HG03103 (cell line): Measurements from ENCODE around the gene CD2AP.
"Not testable (repeated sequence)": the region's sequence is repeated elsewhere in the genome, so short reads cannot be mapped to it uniquely, and the experiment has no call there.

Experiments
- ATAC-seq: cut with Tn5 transposase; IDR thresholded peaks from one replicate; pipeline ENCODE4 v1.9.1; 2021; ENCODE audit warnings: low read depth; ENCODE audit not compliant: unreplicated experiment

CD2AP gene

DNA sequence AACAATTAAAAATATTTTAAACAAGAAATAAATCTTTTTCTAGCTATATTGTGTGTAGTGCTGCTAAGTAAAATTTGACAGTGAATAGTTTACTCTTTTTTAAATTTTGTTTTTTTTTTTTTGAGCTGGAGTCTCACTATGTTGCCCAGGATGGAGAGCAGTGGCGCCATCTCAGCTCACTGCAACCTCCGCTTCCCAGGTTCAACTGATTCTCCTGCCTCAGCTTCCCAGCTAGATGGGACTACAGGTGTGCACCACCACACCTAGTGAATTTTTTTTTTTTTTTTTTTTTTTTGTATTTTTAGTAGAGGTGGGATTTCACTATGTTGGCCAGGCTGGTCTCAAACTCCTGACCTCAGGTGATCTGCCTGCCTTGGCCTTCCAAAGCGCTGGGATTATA is 75.7 kb downstream of the CD2AP start:
- not testable (repeated sequence) for ATAC-seq

DNA sequence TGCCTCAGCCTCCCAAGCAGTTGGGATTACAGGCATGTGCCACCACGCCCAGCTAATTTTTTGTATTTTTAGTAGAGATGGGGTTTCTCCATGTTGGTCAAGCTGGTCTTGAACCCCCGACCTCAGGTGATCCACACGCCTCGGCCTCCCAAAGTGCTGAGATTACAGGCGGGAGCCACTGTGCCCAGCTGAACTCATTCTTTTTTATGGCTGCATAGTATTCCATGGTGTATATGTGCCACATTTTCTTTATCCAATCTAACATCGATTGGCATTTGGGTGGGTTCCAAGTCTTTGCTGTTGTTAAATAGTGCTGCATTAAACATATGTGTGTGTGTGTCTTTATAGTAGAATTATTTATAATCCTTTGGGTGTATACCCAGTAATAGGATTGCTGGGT is 78.9 kb downstream of the CD2AP start:
- not testable (repeated sequence) for ATAC-seq

DNA sequence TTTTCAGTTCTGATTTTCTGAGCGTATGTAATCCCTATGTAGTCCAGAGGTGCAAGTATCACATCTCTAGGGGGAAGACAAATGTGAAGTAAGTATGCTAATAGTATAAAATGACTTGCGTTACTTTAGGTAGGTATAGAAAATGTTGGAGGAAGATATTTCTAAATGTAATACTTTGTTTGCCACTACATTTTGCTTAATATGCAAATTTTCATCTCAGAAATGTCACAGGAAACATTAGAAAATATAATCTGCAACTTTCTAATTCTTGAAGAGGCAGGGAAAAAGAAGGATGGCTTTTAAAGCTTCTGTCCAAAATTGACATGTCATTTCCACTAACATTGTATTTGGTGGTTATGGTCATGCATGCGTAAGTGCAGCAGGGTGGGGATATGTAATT is 85.6 kb downstream of the CD2AP start:
- no peak for ATAC-seq

DNA sequence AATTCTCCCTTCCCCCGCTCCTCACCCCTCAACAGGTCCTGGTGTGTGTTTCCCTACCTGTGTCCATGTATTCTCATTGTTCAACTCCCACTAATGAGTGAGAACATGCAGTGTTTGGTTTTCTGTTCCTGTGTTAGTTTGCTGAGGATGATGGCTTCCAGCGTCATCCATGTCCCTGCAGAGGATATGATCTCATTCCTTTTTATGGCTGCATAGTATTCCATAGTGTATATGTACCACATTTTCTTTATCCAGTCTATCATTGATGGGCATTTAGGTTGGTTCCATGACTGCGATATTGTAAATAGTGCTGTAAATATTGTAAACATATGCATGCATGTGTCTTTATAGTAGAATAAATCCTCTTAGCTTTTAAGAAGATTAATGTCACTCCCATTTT is 89.0 kb downstream of the CD2AP start:
- ATAC-seq = not testable (repeated sequence)

- ATAC-seq = no peak
Observed at GRCh38 chr6:47567586-47567985, 90.0 kb downstream of the CD2AP start.

DNA sequence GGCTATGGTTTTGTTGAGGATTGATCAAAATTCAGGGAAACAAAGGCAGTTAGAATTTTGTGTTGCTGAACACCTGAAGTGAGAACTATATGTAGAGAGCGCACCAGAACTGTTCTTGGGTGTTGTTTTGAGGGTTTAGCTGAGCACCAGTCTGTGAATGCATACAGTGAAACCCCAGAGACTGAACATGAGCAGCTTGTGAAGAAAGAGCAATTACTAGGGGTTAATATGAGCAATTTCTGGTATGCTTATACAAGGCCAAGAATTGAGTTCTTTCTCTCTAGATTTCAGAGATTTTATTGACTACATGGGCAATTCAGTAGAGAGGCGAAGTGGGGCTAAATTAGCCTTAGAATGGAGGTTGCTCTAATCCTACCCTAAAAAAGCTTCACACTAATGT is 93.9 kb downstream of the CD2AP start:
- no peak for ATAC-seq

DNA sequence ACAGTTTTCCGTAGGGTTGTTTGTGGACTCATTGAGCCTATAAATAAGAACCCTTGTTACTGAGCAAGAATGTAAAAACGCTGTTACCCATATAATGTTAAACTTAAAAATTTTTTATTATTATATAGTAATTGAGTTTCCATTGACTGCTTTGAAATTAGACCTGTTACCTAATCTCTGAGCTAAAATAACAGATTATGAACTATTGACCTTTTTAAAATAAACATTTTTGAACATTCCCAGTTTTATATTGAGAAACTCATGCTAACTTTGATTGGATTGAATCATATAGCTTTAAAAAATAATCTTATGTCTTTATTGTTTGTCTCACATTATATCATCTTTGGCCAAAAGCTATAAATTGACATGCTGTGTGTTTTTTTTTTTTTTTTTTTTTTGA is 95.5 kb downstream of the CD2AP start:
- ATAC-seq = no peak

- ATAC-seq = no peak
Observed at GRCh38 chr6:47574789-47575188, 97.2 kb downstream of the CD2AP start.

GRCh38 chr6:47579040-47579439 is 101.5 kb downstream of the CD2AP start:
- no peak for ATAC-seq

DNA sequence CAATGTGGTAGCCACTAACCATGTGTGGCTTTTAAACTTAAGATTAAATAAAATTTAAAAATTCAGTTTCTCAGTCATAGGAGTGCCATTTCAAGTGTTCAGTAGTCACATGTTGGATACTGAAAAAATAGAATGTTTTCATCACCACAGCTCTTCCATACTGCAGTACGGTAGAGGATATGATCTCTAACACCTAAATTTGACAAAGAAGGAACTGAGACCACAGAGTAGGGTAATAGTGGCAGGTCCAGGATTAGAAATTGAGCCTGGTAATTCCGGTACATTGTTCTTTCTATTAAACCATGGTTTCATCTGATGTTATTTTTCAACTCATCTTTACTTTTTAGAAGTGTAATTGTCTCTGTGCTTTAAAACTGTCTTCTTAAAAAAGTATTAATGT is 104.0 kb downstream of the CD2AP start:
- peak; percentile 74 for ATAC-seq

- no peak for ATAC-seq
Observed at GRCh38 chr6:47587493-47587892, 109.9 kb downstream of the CD2AP start.

GRCh38 chr6:47592131-47592840 is 114.7 kb downstream of the CD2AP start:
- no peak for ATAC-seq

DNA sequence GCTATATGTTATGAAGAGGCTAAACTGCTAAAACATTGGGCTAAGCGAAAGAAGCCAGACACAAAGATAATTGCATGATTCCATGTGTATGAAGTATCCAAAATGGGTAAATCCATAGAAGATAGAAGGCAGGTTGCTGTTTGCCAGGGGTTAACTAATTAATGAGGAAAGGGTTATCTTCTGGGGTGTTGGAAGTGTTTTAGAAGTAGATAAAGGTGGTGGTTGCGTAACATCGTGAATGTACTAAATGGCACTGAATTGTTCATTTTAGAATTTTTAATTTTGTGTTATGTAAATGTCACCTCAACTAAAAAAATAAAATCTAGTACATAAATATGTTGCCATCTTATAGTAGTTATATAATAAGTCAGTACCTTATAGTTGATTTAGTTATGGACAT is 116.4 kb downstream of the CD2AP start:
- ATAC-seq = no peak

DNA sequence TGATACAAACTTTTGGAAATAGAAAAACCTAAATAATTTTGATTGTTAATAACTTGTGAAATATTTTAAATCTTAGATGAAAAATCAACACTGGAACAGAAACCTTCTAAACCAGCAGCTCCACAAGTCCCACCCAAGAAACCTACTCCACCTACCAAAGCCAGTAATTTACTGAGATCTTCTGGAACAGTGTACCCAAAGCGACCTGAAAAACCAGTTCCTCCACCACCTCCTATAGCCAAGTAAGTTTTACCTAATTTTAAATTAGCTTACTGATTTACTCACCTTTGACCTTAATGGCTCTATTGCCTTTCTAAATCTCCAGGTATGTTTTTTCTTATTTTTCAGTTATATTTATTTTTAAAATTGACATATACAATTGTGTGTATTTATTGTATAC is 118.2 kb downstream of the CD2AP start:
- no peak for ATAC-seq

DNA sequence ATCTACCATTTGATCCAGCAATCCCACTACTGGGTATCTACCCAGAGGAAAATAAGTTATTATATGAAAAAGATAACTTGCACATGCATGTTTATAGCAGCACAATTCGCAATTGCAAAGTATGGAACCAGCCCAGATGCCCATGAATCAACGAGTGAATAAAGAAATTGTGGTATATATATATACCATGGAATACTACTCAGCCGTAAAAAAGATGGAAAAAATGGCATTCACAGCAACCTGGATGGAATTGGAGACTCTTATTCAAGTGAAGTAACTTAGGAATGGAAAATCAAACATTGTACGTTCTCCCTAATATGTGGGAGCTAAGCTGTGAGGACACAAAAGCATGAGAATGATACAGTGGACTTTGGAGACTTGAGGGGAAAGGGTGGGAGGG is 120.8 kb downstream of the CD2AP start:
- ATAC-seq = no peak

DNA sequence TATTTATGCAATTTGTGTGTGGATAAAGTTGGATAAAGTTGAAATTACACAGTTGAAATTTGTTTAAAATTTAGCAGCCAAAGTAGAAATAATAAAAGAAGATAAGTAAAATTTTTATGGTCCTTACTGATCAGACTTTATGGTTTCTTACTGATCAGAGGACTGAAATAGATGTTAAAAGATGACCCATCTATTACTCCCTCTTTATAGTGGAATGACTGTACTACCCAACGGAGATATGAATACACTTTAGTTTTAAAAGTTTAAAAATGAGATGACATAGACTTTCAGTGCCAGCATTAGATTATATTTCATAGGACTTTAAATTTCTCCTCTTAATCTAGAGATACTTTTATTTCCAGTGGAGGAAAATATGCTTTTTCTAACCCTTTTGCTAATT is 121.9 kb downstream of the CD2AP start:
- no peak for ATAC-seq

- ATAC-seq = no peak
Observed at GRCh38 chr6:47603227-47603626, 125.6 kb downstream of the CD2AP start.

- no peak for ATAC-seq
Observed at GRCh38 chr6:47603995-47604394, 126.4 kb downstream of the CD2AP start.

DNA sequence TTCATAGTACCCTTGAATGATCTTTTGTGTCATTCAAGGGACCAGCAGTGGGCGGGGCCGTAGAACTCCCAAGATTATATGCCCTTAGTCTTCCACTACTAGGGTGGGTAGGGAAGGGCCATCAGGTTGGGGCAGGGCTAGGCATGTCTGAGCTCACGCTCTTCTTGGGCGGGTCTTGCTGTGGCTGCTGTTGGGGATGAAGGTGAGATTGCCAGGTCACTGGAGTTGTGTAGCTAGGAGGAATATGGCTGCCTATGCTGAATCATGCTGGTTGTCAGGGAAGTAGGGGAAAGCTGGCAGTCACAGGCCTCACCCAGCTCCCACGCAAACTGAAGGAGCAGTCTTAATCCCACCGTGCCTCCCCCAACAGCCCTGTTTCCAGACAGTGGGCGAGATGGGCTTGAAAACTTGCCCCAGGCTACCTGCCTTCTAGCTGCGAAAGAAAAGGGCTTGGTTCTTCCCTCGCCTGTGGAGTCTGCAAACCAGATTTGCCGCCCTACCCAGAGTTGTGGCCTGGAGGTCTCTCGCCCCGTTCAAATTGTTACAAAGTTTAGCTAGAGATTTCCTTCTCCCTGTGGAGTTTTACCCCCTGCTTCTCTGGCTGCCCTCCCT is 144.4 kb downstream of the CD2AP start:
- no peak for ATAC-seq

GRCh38 chr6:47626782-47627181 is 149.2 kb downstream of the CD2AP start:
- no peak for ATAC-seq

GRCh38 chr6:47628448-47629272 is 151.1 kb downstream of the CD2AP start:
- no peak for ATAC-seq

GRCh38 chr6:47629954-47630353 is 152.4 kb downstream of the CD2AP start:
- ATAC-seq = no peak
